Heart right ventricle (tissue), 16 donors: ENCODE results near the gene SKAP1. TPM values are rescaled to one million over a fixed set of nuclear protein-coding genes. Genes with fewer than 3 reads are reported as not detected.

Experiments used
- ATAC-seq, 8 donors: fragments of 200-7000 bp; cut with Tn5 transposase; one replicate each; pipeline ENCODE4 v1.9.1; 2020; ENCODE audit warnings: mild to moderate bottlenecking in 8 of 8, moderate library complexity in 8 of 8, moderate number of reproducible peaks in 1 of 8
- DNase-seq, 2 donors: peaks; one replicate each; pipeline ENCODE4 v3.0.0-alpha.2; 2020
- H3K27ac ChIP-seq, 10 donors: fragments of 200-600 bp; sonication (generic) in 2 of 10; one replicate each; pipeline versions ENCODE4 v1.5.0 to v1.8.0; 2020 to 2022; ENCODE audit warnings: mild to moderate bottlenecking in 3 of 10
- H3K27me3 ChIP-seq, 7 donors: fragments of 200-600 bp; one replicate each; pipeline ENCODE4 v1.8.0; 2021 to 2022; ENCODE audit warnings: mild to moderate bottlenecking in 2 of 7
- H3K36me3 ChIP-seq, 9 donors: fragments of 200-600 bp; sonication (generic) in 1 of 9; one replicate each; pipeline versions ENCODE4 v1.5.0 to v1.8.0; 2020 to 2022; ENCODE audit warnings: mild to moderate bottlenecking in 2 of 9
- H3K4me1 ChIP-seq, 9 donors: fragments of 200-600 bp; sonication (generic) in 1 of 9; one replicate each; pipeline versions ENCODE4 v1.5.0 to v1.8.0; 2020 to 2022; ENCODE audit warnings: mild to moderate bottlenecking in 4 of 9
- H3K4me3 ChIP-seq, 10 donors: fragments of 200-600 bp; sonication (generic) in 2 of 10; one replicate each; pipeline versions ENCODE4 v1.5.0 to v1.8.0; 2020 to 2022; ENCODE audit warnings: mild to moderate bottlenecking in 7 of 10, moderate library complexity in 2 of 10
- H3K9me3 ChIP-seq, 11 donors: fragments of 200-600 bp in 10 of 11; sonication (generic) in 2 of 11; one replicate each; pipeline versions ENCODE4 v1.5.0 to v1.8.0; 2013 to 2022; ENCODE audit warnings: mild to moderate bottlenecking in 2 of 11, control low read depth in 1 of 11, moderate library complexity in 1 of 11
- CTCF ChIP-seq, 9 donors: fragments of 200-600 bp; sonication (generic) in 2 of 9; IDR thresholded peaks; one replicate each; pipeline versions ENCODE4 v1.5.0 to v1.8.0; 2021 to 2022; ENCODE audit warnings: antibody characterized with exemption in 9 of 9, mild to moderate bottlenecking in 5 of 9, moderate library complexity in 1 of 9
- WGBS, 2 donors: extraction: QIAGEN DNeasy Blood & Tissue Kit; methylation state at CpG; one replicate each; pipeline ENCODE4 v1.1.7; 2013; ENCODE audit warnings: inconsistent platforms in 1 of 2; 5-methylcytosine and 5-hydroxymethylcytosine counted together
- intact Hi-C, 10 donors: fragments of 100-400 bp; cut with DNase I; formaldehyde crosslinking; loops; one replicate each; pipeline versions ENCODE4 v1.11.1 to v1.14.2; 2022
- polyA plus RNA-seq, 2 donors: library from polyadenylated mRNA; stranded (reverse); fragments of 200-250 nt; gene quantifications; one replicate each; pipeline ENCODE4 v1.2.3, GENCODE V29; 2013
- total RNA-seq, 10 donors: library from RNA; stranded (reverse); fragmentation: NEBNext Ultra II Directional in 3 of 10; extraction: Animal tissue kit (Norgen Biotek cat#: 25700) in 3 of 10; gene quantifications; one replicate each; pipeline versions ENCODE4 v1.2.1 to v1.2.4, GENCODE V29; 2021 to 2023
- donor health status: Arrhythmogenic right ventricular cardiomyopathy.
- donor health status: ischemic (EF 13 %, LVEDD 7.1; RV severe dilation, severe dysfunction).
- donor health status: healthy with polysubstance abuse.
- donor health status: DM: no; HTN: yes; CAD: no.
- donor health status: DM: no; HTN: no; CAD: no.
- donor health status: ischemic (EF 25% LVEDD 6.9; RV normal size, moderate dysfunction).
- donor health status: ischemic (EF 25% LVEDD 5.7; RV mildly dilated, moderate dysfunction).
- donor health status: healthy.
- donor health status: DM: yes; HTN: yes; CAD: no.
- donor health status: Ischemic cardiomyopathy.
- donor health status: ischemic (EF 35%, LVEDD 5.7; RV mildly dilated, moderate dysfunction).
- donor health status: nonischemic (EF 11% LVEDD 7.7; RV severe dilation, severe dysfunction).
- donor health status: DM: yes; HTN: yes; CAD: no.
- donor health status: PGD.
- donor health status: ischemic (EF 29% LVEDD 5.4; RV normal size, mild dysfunction).
- donor health status: nonischemic (EF 23%, LVEDD 6.1; RV moderate dilation, normal function).

SKAP1 gene
- total and polyA plus RNA-seq, 12 donors: 0.33 to 1.7 (median 0.75) TPM; not detected in 5

- Histone ChIP-seq H3K4me1 (no peaks in the 10 kb centered on the region), H3K9me3 (no peaks in the 10 kb centered on the region), H3K27ac (no peak overlapping the region), H3K36me3 (no peaks in the 10 kb centered on the region), H3K4me3 (no peak overlapping the region), H3K27me3 (peaks cover 0 to 88% (median 61%) of the 10 kb centered on the region in 7 donors)
- intact Hi-C loops: no loop called here
- no peak for TF ChIP-seq CTCF (IDR thresholded peaks at IDR 0.05)
- 58 to 81% methylated on average over 1 of the region's 1 CpG for WGBS, 2 donors
- ATAC-seq: no peak
- DNase-seq: no peak
These were observed 38.6 kb downstream of the SKAP1 start for GRCh38 chr17:48391444-48391843.

GRCh38 chr17:48389903-48390302, 40.1 kb downstream of the SKAP1 start:
- Histone ChIP-seq H3K27me3 (peaks cover 0 to 89% (median 65%) of the 10 kb centered on the region in 7 donors), H3K27ac (no peak overlapping the region), H3K4me1 (no peaks in the 10 kb centered on the region), H3K9me3 (no peaks in the 10 kb centered on the region), H3K36me3 (no peaks in the 10 kb centered on the region), H3K4me3 (no peak overlapping the region)
- intact Hi-C loops: no loop called here
- no peak for TF ChIP-seq CTCF (IDR thresholded peaks at IDR 0.05)
- DNase-seq (no peak), ATAC-seq (no peak)

- DNase-seq: no peak
- Histone ChIP-seq H3K27me3 (peaks cover 0 to 88% (median 65%) of the 10 kb centered on the region in 7 donors), H3K36me3 (no peaks in the 10 kb centered on the region), H3K4me1 (no peaks in the 10 kb centered on the region), H3K9me3 (no peaks in the 10 kb centered on the region), H3K4me3 (no peak overlapping the region), H3K27ac (no peak overlapping the region)
- no peak for TF ChIP-seq CTCF (IDR thresholded peaks at IDR 0.05)
- WGBS, 2 donors: 66 to 72% methylated on average over 5 of the region's 5 CpGs
- intact Hi-C loops: no loop called here
- ATAC-seq: no peak
These were observed 40.9 kb downstream of the SKAP1 start for GRCh38 chr17:48388955-48389743.

GRCh38 chr17:48386826-48387225, 43.2 kb downstream of the SKAP1 start:
- DNase-seq: no peak
- H3K27me3 ChIP-seq: peaks cover 0 to 89% (median 76%) of the 10 kb centered on the region in 7 donors
- no peak for TF ChIP-seq CTCF (IDR thresholded peaks at IDR 0.05)
- ATAC-seq: no peak
- no peak overlapping the region for H3K27ac ChIP-seq
- intact Hi-C loops: no loop called here
- H3K4me3 ChIP-seq: no peak overlapping the region
- WGBS, 2 donors: 93 to 95% methylated on average over 1 of the region's 1 CpG
- H3K36me3 ChIP-seq: no peaks in the 10 kb centered on the region
- no peaks in the 10 kb centered on the region for H3K9me3 ChIP-seq
- H3K4me1 ChIP-seq: no peaks in the 10 kb centered on the region
